K562 (cell line): ENCODE results near the gene FAM111B. TPM values are rescaled to one million over a fixed set of nuclear protein-coding genes. Genes with fewer than 3 reads are reported as not detected.
A peak's percentile ranks its signal among the peaks of the same experiment; 100 is the strongest.

Experiments used
- BACH1 ChIP-seq: fragments of 200-800 bp; sonication (Bioruptor generic); IDR thresholded peaks from 2 replicates; pipeline ENCODE4 v1.6.1; 2016; ENCODE audit warnings: missing genetic modification characterization, missing compliant biosample characterization
- BCL6 ChIP-seq: fragments of 250-450 bp; sonication (Bioruptor Pico); IDR thresholded peaks from 2 replicates; pipeline ENCODE4 v1.4.0; 2020
- CGGBP1 ChIP-seq: fragments of 250-450 bp; sonication (Bioruptor Pico); IDR thresholded peaks from 2 replicates; pipeline ENCODE4 v1.9.0; 2021; ENCODE audit warnings: mild to moderate bottlenecking
- CREBBP ChIP-seq: IDR thresholded peaks from one replicate; pipeline ENCODE4 v1.6.1; 2012; ENCODE audit warnings: low read depth, mild to moderate bottlenecking, control low read depth, inconsistent platforms, low read length
- ETV1 ChIP-seq: fragments of 450-650 bp; conservative IDR thresholded peaks from 2 replicates; pipeline ENCODE4 v1.6.1; 2016; ENCODE audit warnings: missing genetic modification characterization, control low read depth, low read depth, missing compliant biosample characterization
- KLF1 ChIP-seq: fragments of 450-650 bp; IDR thresholded peaks from 2 replicates; pipeline ENCODE4 v1.6.1; 2016; ENCODE audit warnings: missing genetic modification characterization, missing compliant biosample characterization
- NCOA1 ChIP-seq: fragments of 450-650 bp; IDR thresholded peaks from 2 replicates; pipeline ENCODE4 v1.6.1; 2016; ENCODE audit warnings: low read depth
- NFIX ChIP-seq: fragments of 250-450 bp; sonication (Bioruptor Pico); IDR thresholded peaks from 2 replicates; pipeline ENCODE4 v1.4.0; 2020; ENCODE audit warnings: low read depth, mild to moderate bottlenecking, moderate library complexity
- NONO ChIP-seq, 2 experiments: fragments of 200-400 bp in 1 of 2; fragments of 450-650 bp in 1 of 2; formaldehyde crosslinking in 1 of 2; IDR thresholded peaks; 2 replicates each; pipeline ENCODE4 v1.6.1; 2017; ENCODE audit warnings: low read depth in 2 of 2, mild to moderate bottlenecking in 2 of 2, moderate library complexity in 2 of 2, low read length in 1 of 2
- RAD51 ChIP-seq: fragments of 450-650 bp; IDR thresholded peaks from 2 replicates; pipeline ENCODE4 v1.7.1; 2016; ENCODE audit warnings: low read depth, mild to moderate bottlenecking, borderline replicate concordance
- RBM34 ChIP-seq: fragments of 200-400 bp; formaldehyde crosslinking; IDR thresholded peaks from 2 replicates; pipeline ENCODE4 v1.6.1; 2018; ENCODE audit warnings: low read length, borderline replicate concordance; ENCODE audit not compliant: insufficient read depth
- RNF2 ChIP-seq: sonication (generic); IDR thresholded peaks from 2 replicates; pipeline ENCODE4 v1.6.1; 2016
- TCFL5 ChIP-seq: fragments of 250-450 bp; sonication (Bioruptor Pico); conservative IDR thresholded peaks from 2 replicates; pipeline ENCODE4 v1.6.1; 2021; ENCODE audit warnings: mild to moderate bottlenecking, moderate library complexity, matching md5 sums
- ZNF395 ChIP-seq: fragments of 200-800 bp; sonication (Bioruptor generic); IDR thresholded peaks from 2 replicates; pipeline ENCODE4 v1.6.1; 2017; ENCODE audit warnings: missing genetic modification characterization, missing compliant biosample characterization
- ZNF785 ChIP-seq: fragments of 250-450 bp; sonication (Bioruptor Pico); IDR thresholded peaks from 2 replicates; pipeline ENCODE4 v1.4.0; 2020; ENCODE audit warnings: mild to moderate bottlenecking
- polyA plus RNA-seq, 8 experiments: library from polyadenylated mRNA; depleted of rRNA in 4 of 8; stranded (reverse) in 5 of 8; unstranded in 3 of 8; fragments of >200 nt; fragmentation: Nextera tagmentation in 2 of 8; fragmentation: Illumina TruSeq in 1 of 8; extraction: Ambion mirVana in 2 of 8; extraction: Trizol in 1 of 8; gene quantifications; 2 replicates each; pipeline versions ENCODE4 v1.2.1 to v1.2.3, GENCODE V29; 2011 to 2014; ENCODE audit warnings: inconsistent platforms in 1 of 8, missing spikeins in 1 of 8
- total RNA-seq, 7 experiments: library from RNA; depleted of rRNA in 6 of 7; stranded (reverse); fragments of >200 nt in 6 of 7; fragmentation: Illumina TruSeq in 2 of 7; extraction: Trizol in 2 of 7; gene quantifications; 2 replicates each; pipeline versions ENCODE4 v1.2.1 to v1.2.3, GENCODE V29; 2011 to 2021; ENCODE audit warnings: low replicate concordance in 1 of 7
- TF ChIP-seq, protein P1 (sequence below): sonication (generic); formaldehyde crosslinking; IDR thresholded peaks from 2 replicates; pipeline ENCODE4 v1.8.1; 2023; ENCODE audit warnings: mild to moderate bottlenecking, missing genetic modification reagents
- TF ChIP-seq, protein P2 (sequence below): fragments of 450-650 bp; IDR thresholded peaks from 2 replicates; pipeline ENCODE4 v1.6.1; 2016; ENCODE audit warnings: mild to moderate bottlenecking
- TF ChIP-seq, protein P3 (sequence below): sonication (generic); formaldehyde crosslinking; IDR thresholded peaks from 2 replicates; pipeline ENCODE4 v1.8.0; 2022; ENCODE audit warnings: missing genetic modification reagents, mild to moderate bottlenecking, borderline replicate concordance

The FAM111B gene
- total and polyA plus RNA-seq, 9 of the 15 experiments (the other 6 are each of a cell fraction or from before 2014, with no cell fraction given), result 0.01 to 0.33 (median 0.06) TPM; not detected in 5

DNA sequence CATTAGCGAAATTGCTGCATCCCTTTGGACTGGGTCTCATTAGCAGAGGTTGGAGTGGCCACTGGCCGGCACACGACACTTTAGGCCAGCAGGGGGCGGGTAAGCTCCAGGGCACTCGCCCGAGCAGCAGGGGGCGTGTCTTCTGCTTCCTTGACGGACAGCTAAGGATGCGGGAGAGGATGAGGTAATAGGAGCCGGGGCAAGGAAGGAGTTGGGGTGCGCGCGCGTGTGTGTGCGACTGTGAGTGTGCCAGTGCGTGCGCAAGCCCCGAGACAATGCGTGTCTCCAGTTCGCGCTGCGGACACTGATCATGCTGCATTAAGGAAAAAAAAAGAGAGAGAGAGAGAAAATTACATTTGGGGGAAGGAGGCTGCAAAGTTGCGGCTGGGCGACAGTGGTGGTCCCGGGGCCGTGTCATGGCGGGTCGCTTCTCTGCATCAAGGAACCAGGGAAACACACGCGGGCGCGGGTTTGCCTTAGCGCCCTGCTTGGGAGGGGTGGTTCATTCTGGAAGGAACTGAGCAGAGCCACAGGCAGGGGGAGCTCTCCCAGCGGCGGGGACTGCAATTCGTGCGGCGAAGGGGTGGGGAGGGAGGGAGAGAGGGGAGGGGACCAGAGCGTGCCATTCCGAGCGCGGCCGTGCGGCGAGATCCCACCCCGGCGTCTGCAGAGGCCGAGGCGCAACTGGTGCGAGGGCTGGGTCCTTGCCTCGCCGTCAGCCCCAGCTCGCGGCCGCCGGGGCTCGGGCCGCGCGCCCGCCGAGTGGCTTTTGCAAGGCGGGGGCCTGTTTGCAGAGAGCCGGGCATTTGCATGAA is 64.7 kb downstream of the FAM111B start, which contains the start of gene DTX4 (continued):
- TF ChIP-seq, protein P1, sequence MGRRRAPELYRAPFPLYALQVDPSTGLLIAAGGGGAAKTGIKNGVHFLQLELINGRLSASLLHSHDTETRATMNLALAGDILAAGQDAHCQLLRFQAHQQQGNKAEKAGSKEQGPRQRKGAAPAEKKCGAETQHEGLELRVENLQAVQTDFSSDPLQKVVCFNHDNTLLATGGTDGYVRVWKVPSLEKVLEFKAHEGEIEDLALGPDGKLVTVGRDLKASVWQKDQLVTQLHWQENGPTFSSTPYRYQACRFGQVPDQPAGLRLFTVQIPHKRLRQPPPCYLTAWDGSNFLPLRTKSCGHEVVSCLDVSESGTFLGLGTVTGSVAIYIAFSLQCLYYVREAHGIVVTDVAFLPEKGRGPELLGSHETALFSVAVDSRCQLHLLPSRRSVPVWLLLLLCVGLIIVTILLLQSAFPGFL (CRISPR knock-in tag), result no peak
- TF ChIP-seq CREBBP (no peak), KLF1 (no peak), RNF2 (no peak; the same call in 1 of the 2 replicates), RAD51 (no peak), NONO (IDR thresholded peaks at IDR 0.05; ENCODE audit: low read depth in 2 of 2, low read length in 1 of 2) (no peak), NCOA1 (peak; percentile 26; the same call in 1 of the 2 replicates), ETV1 (tag) (0 out of 2 replicates have a peak, but pooled peaks have one; percentile 12), BCL6 (CRISPR knock-in tag) (no peak), TCFL5 (CRISPR knock-in tag) (no peak), ZNF785 (CRISPR knock-in tag) (no peak), NFIX (CRISPR knock-in tag) (no peak), BACH1 (tag) (no peak), CGGBP1 (CRISPR knock-in tag) (no peak), RBM34 (no peak), ZNF395 (CRISPR knock-in tag) (no peak)
- TF ChIP-seq, protein P2, sequence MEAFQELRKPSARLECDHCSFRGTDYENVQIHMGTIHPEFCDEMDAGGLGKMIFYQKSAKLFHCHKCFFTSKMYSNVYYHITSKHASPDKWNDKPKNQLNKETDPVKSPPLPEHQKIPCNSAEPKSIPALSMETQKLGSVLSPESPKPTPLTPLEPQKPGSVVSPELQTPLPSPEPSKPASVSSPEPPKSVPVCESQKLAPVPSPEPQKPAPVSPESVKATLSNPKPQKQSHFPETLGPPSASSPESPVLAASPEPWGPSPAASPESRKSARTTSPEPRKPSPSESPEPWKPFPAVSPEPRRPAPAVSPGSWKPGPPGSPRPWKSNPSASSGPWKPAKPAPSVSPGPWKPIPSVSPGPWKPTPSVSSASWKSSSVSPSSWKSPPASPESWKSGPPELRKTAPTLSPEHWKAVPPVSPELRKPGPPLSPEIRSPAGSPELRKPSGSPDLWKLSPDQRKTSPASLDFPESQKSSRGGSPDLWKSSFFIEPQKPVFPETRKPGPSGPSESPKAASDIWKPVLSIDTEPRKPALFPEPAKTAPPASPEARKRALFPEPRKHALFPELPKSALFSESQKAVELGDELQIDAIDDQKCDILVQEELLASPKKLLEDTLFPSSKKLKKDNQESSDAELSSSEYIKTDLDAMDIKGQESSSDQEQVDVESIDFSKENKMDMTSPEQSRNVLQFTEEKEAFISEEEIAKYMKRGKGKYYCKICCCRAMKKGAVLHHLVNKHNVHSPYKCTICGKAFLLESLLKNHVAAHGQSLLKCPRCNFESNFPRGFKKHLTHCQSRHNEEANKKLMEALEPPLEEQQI, result no peak
- TF ChIP-seq, protein P3, sequence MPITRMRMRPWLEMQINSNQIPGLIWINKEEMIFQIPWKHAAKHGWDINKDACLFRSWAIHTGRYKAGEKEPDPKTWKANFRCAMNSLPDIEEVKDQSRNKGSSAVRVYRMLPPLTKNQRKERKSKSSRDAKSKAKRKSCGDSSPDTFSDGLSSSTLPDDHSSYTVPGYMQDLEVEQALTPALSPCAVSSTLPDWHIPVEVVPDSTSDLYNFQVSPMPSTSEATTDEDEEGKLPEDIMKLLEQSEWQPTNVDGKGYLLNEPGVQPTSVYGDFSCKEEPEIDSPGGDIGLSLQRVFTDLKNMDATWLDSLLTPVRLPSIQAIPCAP, result no peak
